Right kidney (tissue), 9 donors: ENCODE results near the gene MAMSTR.
A peak's percentile ranks its signal among the peaks of the same experiment; 100 is the strongest.
"Not testable (repeated sequence)": the region's sequence is repeated elsewhere in the genome, so short reads cannot be mapped to it uniquely, and the experiment has no call there.

Source experiments
- DNase-seq: peaks from one replicate; pipeline ENCODE4 v3.0.0-alpha.2; 2016
- long read RNA-seq, 8 donors: transcript quantifications; one replicate each; lab custom pipeline, GENCODE V29; 2026

Gene MAMSTR
- long read RNA-seq, donor 1: 0 reads
- long read RNA-seq, donor 2: 0 reads
- long read RNA-seq, donor 3: 0 reads
- long read RNA-seq, donor 4: 0 reads
- long read RNA-seq, donor 5, partial matches to known transcripts: 0 of 1 reads
- long read RNA-seq, donor 5, other reads (novel, unspliced or antisense): 0 of 1 reads
- long read RNA-seq, donor 6: 0 reads
- long read RNA-seq, donor 7, partial matches to known transcripts: 0 of 2 reads
- long read RNA-seq, donor 7, other reads (novel, unspliced or antisense): 0 of 2 reads
- long read RNA-seq, donor 8, partial matches to known transcripts: 0 of 2 reads
- long read RNA-seq, donor 8, other reads (novel, unspliced or antisense): 0 of 2 reads

- peak; percentile 61 for DNase-seq
Measured at GRCh38 chr19:48719263-48720171, at the start of gene MAMSTR. Gene MAMSTR (minus strand): TSS chr19:48719725. CDS start chr19:48719031, 694 bp downstream.

- DNase-seq: no peak
Measured at GRCh38 chr19:48768994-48769713, 49.6 kb upstream of the MAMSTR start.

GRCh38 chr19:48768171-48768753, 48.7 kb upstream of the MAMSTR start:
- not testable (repeated sequence) for DNase-seq

GRCh38 chr19:48765816-48766215, 46.3 kb upstream of the MAMSTR start:
- not testable (repeated sequence) for DNase-seq

GRCh38 chr19:48760504-48761205, 41.1 kb upstream of the MAMSTR start:
- DNase-seq: no peak

GRCh38 chr19:48757741-48758144, 38.2 kb upstream of the MAMSTR start:
- no peak for DNase-seq

- no peak for DNase-seq
Measured at GRCh38 chr19:48757089-48757675, 37.7 kb upstream of the MAMSTR start.

GRCh38 chr19:48756686-48757085, 37.2 kb upstream of the MAMSTR start:
- no peak for DNase-seq

GRCh38 chr19:48756212-48756611, 36.7 kb upstream of the MAMSTR start:
- no peak for DNase-seq

- no peak for DNase-seq
Measured at GRCh38 chr19:48755787-48756186, 36.3 kb upstream of the MAMSTR start.

- no peak for DNase-seq
Measured at GRCh38 chr19:48755084-48755641, 35.6 kb upstream of the MAMSTR start, which contains the start of gene FGF21. Gene FGF21 (plus strand): TSS chr19:48755524. CDS start chr19:48756237, 713 bp downstream.

GRCh38 chr19:48752496-48753365, 33.2 kb upstream of the MAMSTR start, which contains the start of gene FUT1:
Gene FUT1 (minus strand): TSS chr19:48752641. CDS start chr19:48751281, 1,360 bp downstream.
- DNase-seq: peak; percentile 89

GRCh38 chr19:48751845-48752495, 32.4 kb upstream of the MAMSTR start:
- no peak for DNase-seq

- DNase-seq: no peak
Measured at GRCh38 chr19:48750771-48751504, 31.4 kb upstream of the MAMSTR start.

- no peak for DNase-seq
Measured at GRCh38 chr19:48750351-48750750, 30.8 kb upstream of the MAMSTR start.

GRCh38 chr19:48749571-48750198, 30.2 kb upstream of the MAMSTR start:
- DNase-seq: no peak

- DNase-seq: peak; percentile 90
Measured at GRCh38 chr19:48746738-48747575, 27.4 kb upstream of the MAMSTR start, which contains the start of gene IZUMO1. Gene IZUMO1 (minus strand): TSS chr19:48746909. CDS start chr19:48745859, 1,050 bp downstream.
